K562 (cell line): ENCODE measurements around the gene CRHR1. TPM values are rescaled to one million over a fixed set of nuclear protein-coding genes. Genes with fewer than 3 reads are reported as not detected.
A peak's percentile ranks its signal among the peaks of the same experiment; 100 is the strongest.

Experiments used
- ATAC-seq: fragments of 200-7000 bp; cut with Tn5 transposase; 3 replicates; pipeline ENCODE4 v1.9.1; 2020; ENCODE audit warnings: moderate library complexity
- BruUV-seq: library from RNA; stranded (reverse); fragments of 400-500 nt; replicated peaks from 2 replicates; lab custom pipeline; 2021; lab: Mats Ljungman, UMichigan
- CTCF ChIA-PET: fragments of 300-600 bp; formaldehyde crosslinking; extraction: SDS; loops from one replicate; lab custom pipeline; 2021; ENCODE audit warnings: low intra/inter-chr PET ratio; lab: Yijun Ruan, JAX
- POLR2A ChIA-PET: fragments of 300-600, 350-650 bp; sonication (Branson Sonifier 250); formaldehyde crosslinking; extraction: SDS; loops from one replicate; lab custom pipeline; 2021; ENCODE audit warnings: antibody characterized with exemption, inconsistent platforms; lab: Yijun Ruan, JAX
- DNase-seq, 4 experiments: peaks; one replicate each; pipeline versions ENCODE4 v3.0.0 to v3.0.0-alpha.2; 2011 to 2018; ENCODE audit warnings: low spot score in 3 of 4, mixed read lengths in 3 of 4; ENCODE audit errors: extremely low read depth in 1 of 4
- FAIRE-seq: peaks from 2 replicates; lab custom pipeline; 2011; peaks lifted over from hg19 to GRCh38; lab: Jason Lieb, UNC
- H2AFZ ChIP-seq: 2 replicates; pipeline ENCODE4 v1.6.0; 2011; ENCODE audit warnings: low read depth, low read length, control low read depth, inconsistent platforms
- H3K27ac ChIP-seq: fragments of 200-600 bp; 3 replicates; pipeline ENCODE4 v1.8.0; 2011; ENCODE audit warnings: low read depth, mild to moderate bottlenecking, control low read depth, inconsistent platforms, low read length, moderate library complexity, mixed read lengths; ENCODE audit errors: extremely low read depth
- H3K27me3 ChIP-seq, 2 experiments: fragments of 300-600 bp in 1 of 2; 2 replicates in 1 of 2; 3 replicates in 1 of 2; pipeline versions ENCODE4 v1.6.0 to v1.8.0; 2011; ENCODE audit warnings: inconsistent platforms in 2 of 2, low read length in 2 of 2, mild to moderate bottlenecking in 1 of 2, mixed read lengths in 1 of 2, moderate library complexity in 1 of 2; ENCODE audit not compliant: control insufficient read depth in 2 of 2, insufficient read depth in 2 of 2
- H3K36me3 ChIP-seq: fragments of 300-600 bp; 3 replicates; pipeline ENCODE4 v1.8.0; 2011; ENCODE audit warnings: mild to moderate bottlenecking, low read length, inconsistent platforms; ENCODE audit not compliant: control insufficient read depth, insufficient read depth
- H3K4me1 ChIP-seq, 2 experiments: fragments of 200-600 bp in 1 of 2; replicated peaks in 1 of 2; 2 replicates in 1 of 2; 3 replicates in 1 of 2; pipeline versions ENCODE4 v1.5.1 to v1.8.0; 2011; ENCODE audit warnings: inconsistent platforms in 2 of 2, low read length in 2 of 2, mild to moderate bottlenecking in 1 of 2, mixed read lengths in 1 of 2, moderate library complexity in 1 of 2; ENCODE audit not compliant: control insufficient read depth in 2 of 2, insufficient read depth in 2 of 2
- H3K4me2 ChIP-seq: 2 replicates; pipeline ENCODE4 v1.6.1; 2011; ENCODE audit warnings: low read length, control low read depth, inconsistent platforms, mixed read lengths; ENCODE audit not compliant: insufficient read depth
- H3K4me3 ChIP-seq: fragments of 200-600 bp; sonication (generic), shearing (Covaris generic); 2 replicates; pipeline ENCODE4 v1.5.1; 2016; ENCODE audit warnings: control low read depth, inconsistent platforms
- H3K79me2 ChIP-seq: fragments of 200-600 bp; 3 replicates; pipeline ENCODE4 v1.8.0; 2011; ENCODE audit warnings: low read length, inconsistent platforms; ENCODE audit not compliant: control insufficient read depth, insufficient read depth
- H3K9ac ChIP-seq, 2 experiments: 2 replicates each; pipeline versions ENCODE4 v1.6.0 to v1.6.1; 2011; ENCODE audit warnings: low read depth in 2 of 2, low read length in 2 of 2, control low read depth in 1 of 2, inconsistent platforms in 1 of 2, mild to moderate bottlenecking in 1 of 2, mixed read lengths in 1 of 2; ENCODE audit not compliant: insufficient read depth in 1 of 2
- H3K9me1 ChIP-seq: one replicate; pipeline ENCODE4 v1.6.0; 2011; ENCODE audit warnings: inconsistent platforms, mild to moderate bottlenecking, low read length, moderate library complexity; ENCODE audit not compliant: control insufficient read depth, insufficient read depth
- H3K9me3 ChIP-seq: replicated peaks from 2 replicates; pipeline ENCODE4 v1.5.1; 2011; ENCODE audit warnings: low read depth, low read length, inconsistent platforms; ENCODE audit not compliant: control insufficient read depth, insufficient read depth
- H4K20me1 ChIP-seq: replicated peaks from 2 replicates; pipeline ENCODE4 v1.6.1; 2011; ENCODE audit warnings: low read length, inconsistent platforms, mixed read lengths; ENCODE audit not compliant: control insufficient read depth, insufficient read depth
- CHCHD3 ChIP-seq: fragments of 250-450 bp; sonication (Bioruptor Pico); IDR thresholded peaks from 2 replicates; pipeline ENCODE4 v2.1.2; 2022; ENCODE audit warnings: mild to moderate bottlenecking
- CSDE1 ChIP-seq, 2 experiments: fragments of 450-650 bp; IDR thresholded peaks; 2 replicates each; pipeline ENCODE4 v1.6.1; 2016; ENCODE audit warnings: mild to moderate bottlenecking in 1 of 2
- SMAD4 ChIP-seq: fragments of 250-450 bp; sonication (Bioruptor Pico); conservative IDR thresholded peaks from 2 replicates; pipeline ENCODE4 v1.8.0; 2021; ENCODE audit warnings: inconsistent platforms, mild to moderate bottlenecking, moderate library complexity
- WGBS: fragments of 100-300 bp; shearing (Covaris generic); methylation state at CpG from one replicate; pipeline ENCODE4 v1.1.6; 2016; ENCODE audit warnings: low coverage, mixed read lengths; ENCODE audit not compliant: insufficient coverage; ENCODE audit errors: missing lambda C conversion rate; 5-methylcytosine and 5-hydroxymethylcytosine counted together
- in situ Hi-C: fragments of 300-500 bp; cut with MboI; formaldehyde crosslinking; loops from 4 replicates; pipeline ENCODE4 v1.15.0; 2018; ENCODE audit warnings: inconsistent platforms, mixed read lengths
- intact Hi-C: fragments of 100-400 bp; cut with micrococcal nuclease; formaldehyde crosslinking; loops from 2 replicates; pipeline ENCODE4 v1.14.2; 2022
- polyA plus RNA-seq, 8 experiments: library from polyadenylated mRNA; depleted of rRNA in 4 of 8; stranded (reverse) in 5 of 8; unstranded in 3 of 8; fragments of >200 nt; fragmentation: Nextera tagmentation in 2 of 8; fragmentation: Illumina TruSeq in 1 of 8; extraction: Ambion mirVana in 2 of 8; extraction: Trizol in 1 of 8; gene quantifications; 2 replicates each; pipeline versions ENCODE4 v1.2.1 to v1.2.3, GENCODE V29; 2011 to 2014; ENCODE audit warnings: inconsistent platforms in 1 of 8, missing spikeins in 1 of 8
- total RNA-seq, 7 experiments: library from RNA; depleted of rRNA in 6 of 7; stranded (reverse); fragments of >200 nt in 6 of 7; fragmentation: Illumina TruSeq in 2 of 7; extraction: Trizol in 2 of 7; gene quantifications; 2 replicates each; pipeline versions ENCODE4 v1.2.1 to v1.2.3, GENCODE V29; 2011 to 2021; ENCODE audit warnings: low replicate concordance in 1 of 7
- TF ChIP-seq, protein P1 (sequence below): fragments of 450-650 bp; IDR thresholded peaks from 2 replicates; pipeline ENCODE4 v1.6.1; 2016

Gene CRHR1
- total and polyA plus RNA-seq, 9 of the 15 experiments (the other 6 are each of a cell fraction or from before 2014, with no cell fraction given), result 0.05 TPM; not detected in 8

DNA sequence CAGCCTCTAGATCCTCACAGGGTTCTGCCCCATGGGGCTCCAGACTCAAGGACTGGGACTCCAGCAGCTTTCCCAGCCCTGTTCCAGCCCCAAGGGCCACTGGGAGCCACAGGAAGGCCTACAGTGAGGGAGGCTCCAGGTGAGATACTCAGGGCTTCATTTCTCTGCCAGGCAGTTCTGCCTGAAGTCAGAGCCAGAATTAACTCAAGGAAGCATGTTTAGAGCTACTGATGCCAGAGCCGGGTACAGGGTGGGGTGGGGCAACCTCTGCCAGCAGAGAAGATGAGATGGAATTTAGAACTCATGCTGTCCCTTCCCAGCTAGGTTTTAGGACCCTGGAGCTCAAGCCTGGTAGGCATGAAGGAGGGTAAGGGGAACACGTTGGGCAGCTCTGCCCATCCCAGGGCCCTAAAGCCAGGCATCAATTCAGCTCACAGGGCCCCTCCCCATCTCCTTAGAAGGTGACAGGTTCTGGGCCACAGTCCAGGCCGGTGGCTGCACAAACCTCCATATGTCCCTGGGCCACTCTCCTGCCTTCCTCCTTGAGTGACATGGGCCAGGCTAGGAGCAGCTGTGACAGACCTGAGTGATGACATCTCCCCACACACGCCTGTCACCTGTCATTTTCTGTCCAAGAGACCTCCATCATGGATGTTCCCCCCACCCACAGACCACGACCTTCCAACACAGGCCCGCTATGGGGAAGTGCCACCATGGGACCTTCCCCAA is 36.1 kb downstream of the CRHR1 start:
- Histone ChIP-seq H3K36me3 (no peaks in the 10 kb centered on the region), H3K4me1 (no peaks in the 10 kb centered on the region; a peak in 2 of 5 replicates), H2AFZ (no peak overlapping the region), H3K27ac (no peak overlapping the region), H4K20me1 (peaks cover 10% of the 10 kb centered on the region), H3K79me2 (no peaks in the 10 kb centered on the region), H3K4me2 (no peak overlapping the region), H3K9me1 (no peaks in the 10 kb centered on the region), H3K9ac (no peak overlapping the region), H3K9me3 (no peaks in the 10 kb centered on the region), H3K4me3 (no peak overlapping the region), H3K27me3 (peaks cover 4 to 57% of the 10 kb centered on the region in 2 experiments; a peak in 4 of 5 replicates)
- in situ Hi-C loops (no loop called here), intact Hi-C loops (no loop called here)
- TF ChIP-seq, protein P1, sequence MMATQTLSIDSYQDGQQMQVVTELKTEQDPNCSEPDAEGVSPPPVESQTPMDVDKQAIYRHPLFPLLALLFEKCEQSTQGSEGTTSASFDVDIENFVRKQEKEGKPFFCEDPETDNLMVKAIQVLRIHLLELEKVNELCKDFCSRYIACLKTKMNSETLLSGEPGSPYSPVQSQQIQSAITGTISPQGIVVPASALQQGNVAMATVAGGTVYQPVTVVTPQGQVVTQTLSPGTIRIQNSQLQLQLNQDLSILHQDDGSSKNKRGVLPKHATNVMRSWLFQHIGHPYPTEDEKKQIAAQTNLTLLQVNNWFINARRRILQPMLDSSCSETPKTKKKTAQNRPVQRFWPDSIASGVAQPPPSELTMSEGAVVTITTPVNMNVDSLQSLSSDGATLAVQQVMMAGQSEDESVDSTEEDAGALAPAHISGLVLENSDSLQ, result peak; percentile 58
- no peak for TF ChIP-seq CHCHD3 (CRISPR knock-in tag)
- ChIA-PET POLR2A (interaction anchor here (1.0 kb wide), 1 partner anchor 32 kb away, joined by 3 read pairs; no protein-coding TSS in a partner anchor), CTCF (no interaction called here)
- no peak for FAIRE-seq
- BruUV-seq, result no TSS peak
- ATAC-seq, result no peak
- WGBS, result 0% methylated on average over 6 of the region's 6 CpGs
- no peak for DNase-seq

DNA sequence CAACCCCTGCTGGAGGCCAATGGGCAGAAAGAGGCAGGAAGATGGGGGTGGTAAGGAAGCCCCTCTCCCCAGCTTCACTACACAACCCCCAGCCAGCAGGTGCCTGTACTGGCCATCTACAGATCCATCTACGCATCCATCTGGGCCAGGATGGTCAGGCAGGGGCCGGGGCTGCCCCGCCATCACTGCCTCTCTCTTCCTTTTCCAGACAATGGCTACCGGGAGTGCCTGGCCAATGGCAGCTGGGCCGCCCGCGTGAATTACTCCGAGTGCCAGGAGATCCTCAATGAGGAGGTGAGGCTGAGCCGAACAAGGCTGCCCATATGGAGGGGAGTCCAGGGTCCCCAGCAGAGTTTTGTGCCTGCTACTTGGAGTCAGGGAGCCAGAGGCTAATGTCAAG is 37.0 kb downstream of the CRHR1 start:
- no peaks in the 10 kb centered on the region for H3K9me3 ChIP-seq
- DNase-seq, result no peak
- CTCF ChIA-PET, result interaction anchor here (0.7 kb wide), 1 partner anchor 169 kb away, joined by 3 read pairs; no protein-coding TSS in a partner anchor
- no peaks in the 10 kb centered on the region for H3K36me3 ChIP-seq
- no peak overlapping the region for H3K4me3 ChIP-seq
- H3K9ac ChIP-seq, result no peak overlapping the region
- H4K20me1 ChIP-seq, result peaks cover 10% of the 10 kb centered on the region
- WGBS, result 7% methylated on average over 9 of the region's 9 CpGs
- H3K27me3 ChIP-seq, result peaks cover 8 to 60% of the 10 kb centered on the region in 2 experiments; a peak in 4 of 5 replicates
- H3K27ac ChIP-seq, result no peak overlapping the region
- H3K79me2 ChIP-seq, result no peaks in the 10 kb centered on the region
- POLR2A ChIA-PET, result no interaction called here
- H2AFZ ChIP-seq, result no peak overlapping the region
- TF ChIP-seq CSDE1 (IDR thresholded peaks at IDR 0.05) (no peak), SMAD4 (no peak)
- H3K4me2 ChIP-seq, result no peak overlapping the region
- no peak for ATAC-seq
- intact Hi-C loops (no loop called here), in situ Hi-C loops (no loop called here)
- BruUV-seq, result no TSS peak
- no peaks in the 10 kb centered on the region; a peak in 2 of 5 replicates for H3K4me1 ChIP-seq
- no peak for FAIRE-seq
- no peaks in the 10 kb centered on the region for H3K9me1 ChIP-seq
